ENCODE data around the gene RAB17. TPM values are rescaled to one million over a fixed set of nuclear protein-coding genes. Genes with fewer than 3 reads are reported as not detected.
A peak's percentile ranks its signal among the peaks of the same experiment; 100 is the strongest.

Gene RAB17
- total and polyA plus RNA-seq, 12 donors = 1.9 to 7.6 (median 4.8) TPM

- H3K27ac ChIP-seq = no peak overlapping the region
- H3K4me3 ChIP-seq = no peak overlapping the region
- peaks cover 0 to 30% (median 21%) of the 10 kb centered on the region in 9 donors for H3K4me1 ChIP-seq
- WGBS, 2 donors = 83 to 86% methylated on average over 19 of the region's 19 CpGs
- DNase-seq = no peak
- intact Hi-C loops (cut with DNase I) = loop anchor here in 9 of 10 donors (2.0 to 10.0 kb wide), 6 partner anchors 79 to 169 kb away; no protein-coding TSS in a partner anchor
- TF ChIP-seq, protein P1, sequence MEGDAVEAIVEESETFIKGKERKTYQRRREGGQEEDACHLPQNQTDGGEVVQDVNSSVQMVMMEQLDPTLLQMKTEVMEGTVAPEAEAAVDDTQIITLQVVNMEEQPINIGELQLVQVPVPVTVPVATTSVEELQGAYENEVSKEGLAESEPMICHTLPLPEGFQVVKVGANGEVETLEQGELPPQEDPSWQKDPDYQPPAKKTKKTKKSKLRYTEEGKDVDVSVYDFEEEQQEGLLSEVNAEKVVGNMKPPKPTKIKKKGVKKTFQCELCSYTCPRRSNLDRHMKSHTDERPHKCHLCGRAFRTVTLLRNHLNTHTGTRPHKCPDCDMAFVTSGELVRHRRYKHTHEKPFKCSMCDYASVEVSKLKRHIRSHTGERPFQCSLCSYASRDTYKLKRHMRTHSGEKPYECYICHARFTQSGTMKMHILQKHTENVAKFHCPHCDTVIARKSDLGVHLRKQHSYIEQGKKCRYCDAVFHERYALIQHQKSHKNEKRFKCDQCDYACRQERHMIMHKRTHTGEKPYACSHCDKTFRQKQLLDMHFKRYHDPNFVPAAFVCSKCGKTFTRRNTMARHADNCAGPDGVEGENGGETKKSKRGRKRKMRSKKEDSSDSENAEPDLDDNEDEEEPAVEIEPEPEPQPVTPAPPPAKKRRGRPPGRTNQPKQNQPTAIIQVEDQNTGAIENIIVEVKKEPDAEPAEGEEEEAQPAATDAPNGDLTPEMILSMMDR (IDR thresholded peaks at IDR 0.05) = no peak
- H3K36me3 ChIP-seq = no peaks in the 10 kb centered on the region
- no peaks in the 10 kb centered on the region for H3K27me3 ChIP-seq
- no peak for ATAC-seq
- no peaks in the 10 kb centered on the region for H3K9me3 ChIP-seq
Measured at GRCh38 chr2:237583385-237584295, 6.9 kb downstream of the RAB17 start.

DNA sequence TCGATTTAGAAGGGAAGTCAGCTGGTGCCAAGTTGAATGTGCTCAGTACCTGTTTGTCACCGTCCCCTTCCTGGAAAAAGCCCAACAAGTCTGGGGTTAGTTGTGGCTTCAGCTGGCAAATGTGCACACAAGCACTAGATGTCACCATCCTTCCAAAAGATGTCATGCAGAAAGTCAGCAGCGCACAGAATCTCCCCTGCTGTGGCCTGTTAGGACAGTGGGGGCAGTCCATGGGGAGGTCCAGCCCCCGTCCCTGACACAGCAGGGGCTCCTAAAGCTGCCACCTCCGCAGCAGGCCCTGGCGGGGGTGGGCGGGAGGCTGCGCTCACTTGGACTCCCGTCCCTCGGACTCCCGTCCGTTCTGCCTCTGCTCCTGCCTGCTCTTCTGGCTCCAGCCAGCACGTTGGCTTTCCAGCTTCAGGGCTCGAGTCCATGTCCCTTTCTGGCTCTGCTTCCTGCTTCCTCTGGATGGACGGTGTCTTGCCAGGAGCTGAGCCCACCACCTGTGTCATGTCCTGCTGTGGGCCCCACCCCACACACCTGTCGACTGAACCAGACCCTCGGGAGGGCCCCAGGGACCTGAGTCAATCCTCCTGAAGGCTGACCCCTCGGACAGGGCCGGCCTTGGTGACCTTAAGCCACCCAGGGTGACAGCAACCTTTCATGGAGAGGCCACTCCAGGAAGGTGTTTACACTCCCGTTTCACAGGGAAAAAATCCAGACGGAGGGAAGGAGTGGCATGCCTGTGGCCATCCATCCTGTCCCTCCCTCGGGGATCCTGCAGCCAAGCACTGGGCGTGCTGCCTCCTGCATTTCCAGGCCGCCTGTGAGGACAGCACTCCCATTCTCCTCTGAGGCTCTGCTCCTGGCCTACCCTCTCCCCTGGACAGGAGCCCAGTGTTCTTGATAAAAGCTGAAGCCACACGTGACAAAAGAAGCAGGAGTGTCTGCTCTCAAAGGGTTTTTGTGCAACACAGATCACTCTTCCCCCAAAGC, 8.5 kb downstream of the RAB17 start:
- intact Hi-C loops (cut with DNase I) = loop anchor here (1.0 to 10.0 kb wide), 7 partner anchors 80 to 170 kb away; no protein-coding TSS in a partner anchor
- H3K27ac ChIP-seq = peak overlapping the region; percentile 72 to 92 (median 82)
- no peaks in the 10 kb centered on the region for H3K27me3 ChIP-seq
- peak; percentile 75 to 86 for DNase-seq
- H3K9me3 ChIP-seq = no peaks in the 10 kb centered on the region
- H3K4me3 ChIP-seq = peak overlapping the region in 5 of 10 donors; percentile 1 to 44 (median 29)
- H3K36me3 ChIP-seq = no peaks in the 10 kb centered on the region
- 6 to 10% methylated on average over 25 of the region's 25 CpGs for WGBS, 2 donors
- H3K4me1 ChIP-seq = peaks cover 0 to 30% (median 21%) of the 10 kb centered on the region in 9 donors
- ATAC-seq = peak; percentile 86 to 95 (median 90)
- TF ChIP-seq, protein P1 (IDR thresholded peaks at IDR 0.05) = peak in 8 of 9 donors; percentile 31 to 85 (median 60)

- TF ChIP-seq, protein P1 (IDR thresholded peaks at IDR 0.05) = no peak
- WGBS, 2 donors = 52 to 75% methylated on average over 6 of the region's 6 CpGs
- H3K36me3 ChIP-seq = no peaks in the 10 kb centered on the region
- H3K27me3 ChIP-seq = no peaks in the 10 kb centered on the region
- H3K9me3 ChIP-seq = no peaks in the 10 kb centered on the region
- peaks cover 0 to 30% (median 21%) of the 10 kb centered on the region in 9 donors for H3K4me1 ChIP-seq
- intact Hi-C loops (cut with DNase I) = loop anchor here in 8 of 10 donors (1.0 to 10.0 kb wide), 7 partner anchors 81 to 171 kb away; no protein-coding TSS in a partner anchor
- DNase-seq (no peak), ATAC-seq (no peak)
- peak overlapping the region in 2 of 10 donors; percentile 1 to 44 for H3K4me3 ChIP-seq
- peak overlapping the region in 9 of 10 donors; percentile 75 to 92 (median 83) for H3K27ac ChIP-seq
Measured at GRCh38 chr2:237581326-237581725, 9.2 kb downstream of the RAB17 start.

Data from heart right ventricle (tissue), 16 donors.